PC-3 (cell line): ENCODE results near the gene TSPAN9. TPM values are rescaled to one million over a fixed set of nuclear protein-coding genes. Genes with fewer than 3 reads are reported as not detected.

Experiments
- ATAC-seq: fragments of 200-7000 bp; cut with Tn5 transposase; 2 replicates; pipeline ENCODE4 v1.9.1; 2020; ENCODE audit warnings: mild to moderate bottlenecking, moderate library complexity
- BruUV-seq: library from RNA; stranded (reverse); fragments of 400-500 nt; replicated peaks from 2 replicates; lab custom pipeline; 2021; lab: Mats Ljungman, UMichigan
- CTCF ChIA-PET: fragments of 300-600 bp; sonication (Branson Sonifier 250); formaldehyde crosslinking; loops from one replicate; lab custom pipeline; 2022; ENCODE audit warnings: antibody characterized with exemption; lab: Charles Lee
- POLR2A ChIA-PET: fragments of 300-600 bp; sonication (Branson Sonifier 250); formaldehyde crosslinking; loops from one replicate; lab custom pipeline; 2022; ENCODE audit warnings: antibody characterized with exemption; ENCODE audit not compliant: unreplicated experiment; lab: Charles Lee
- DNase-seq: peaks from one replicate; pipeline ENCODE4 v3.0.0-alpha.2; 2015
- H2AFZ ChIP-seq: fragments of 300-600 bp; sonication (generic); 2 replicates; pipeline ENCODE4 v1.6.0; 2016; ENCODE audit warnings: antibody characterized with exemption, low read length
- H3F3A ChIP-seq: fragments of 300-600 bp; sonication (generic); one replicate; pipeline ENCODE4 v1.6.0; 2017; ENCODE audit warnings: antibody characterized with exemption, low read length, control low read depth, mild to moderate bottlenecking; ENCODE audit not compliant: unreplicated experiment
- H3K27ac ChIP-seq: fragments of 300-600 bp; sonication (generic); 2 replicates; pipeline ENCODE4 v1.5.1; 2016; ENCODE audit warnings: mild to moderate bottlenecking, low read length
- H3K27me3 ChIP-seq: fragments of 300-600 bp; sonication (generic); 2 replicates; pipeline ENCODE4 v1.6.1; 2016; ENCODE audit warnings: low read length, mixed read lengths
- H3K36me3 ChIP-seq: fragments of 300-600 bp; sonication (generic); 2 replicates; pipeline ENCODE4 v1.6.1; 2016; ENCODE audit warnings: low read depth, mixed run types, low read length, mixed read lengths
- H3K4me1 ChIP-seq: fragments of 300-600 bp; sonication (generic); 2 replicates; pipeline ENCODE4 v1.5.1; 2016; ENCODE audit warnings: low read length; ENCODE audit not compliant: insufficient read depth
- H3K4me2 ChIP-seq: fragments of 300-600 bp; sonication (generic); 2 replicates; pipeline ENCODE4 v1.6.0; 2016; ENCODE audit warnings: low read length
- H3K4me3 ChIP-seq: fragments of 300-600 bp; sonication (generic); 2 replicates; pipeline ENCODE4 v1.5.1; 2016; ENCODE audit warnings: mild to moderate bottlenecking, low read length, mixed read lengths
- H3K79me2 ChIP-seq: fragments of 300-600 bp; sonication (generic); 2 replicates; pipeline ENCODE4 v1.6.1; 2017; ENCODE audit warnings: low read length, mixed read lengths
- H3K9ac ChIP-seq: fragments of 300-600 bp; sonication (generic); 2 replicates; pipeline ENCODE4 v1.6.0; 2016; ENCODE audit warnings: mild to moderate bottlenecking, low read length
- H3K9me2 ChIP-seq: fragments of 300-600 bp; sonication (generic); replicated peaks from 2 replicates; pipeline ENCODE4 v1.6.1; 2016; ENCODE audit warnings: mixed run types, low read length, mixed read lengths
- H3K9me3 ChIP-seq: fragments of 300-600 bp; sonication (generic); 2 replicates; pipeline ENCODE4 v1.6.1; 2016; ENCODE audit warnings: low read length, mixed read lengths
- H4K20me1 ChIP-seq: fragments of 300-600 bp; sonication (generic); 2 replicates; pipeline ENCODE4 v1.6.1; 2016; ENCODE audit warnings: low read length, mixed read lengths
- CTCF ChIP-seq: fragments of 300-600 bp; sonication (generic); conservative IDR thresholded peaks from 2 replicates; pipeline ENCODE4 v1.5.1; 2017; ENCODE audit warnings: antibody characterized with exemption, low read depth, mild to moderate bottlenecking, low read length
- EZH2 ChIP-seq: fragments of 300-600 bp; sonication (generic); IDR thresholded peaks from one replicate; pipeline ENCODE4 v1.6.1; 2017; ENCODE audit warnings: antibody characterized with exemption, mild to moderate bottlenecking, low read length; ENCODE audit not compliant: unreplicated experiment
- EZH2phosphoT487 ChIP-seq: fragments of 300-600 bp; sonication (generic); IDR thresholded peaks from 2 replicates; pipeline ENCODE4 v1.6.1; 2018; ENCODE audit warnings: mild to moderate bottlenecking, antibody characterized with exemption, low read length, borderline replicate concordance
- intact Hi-C: fragments of 100-400 bp; cut with micrococcal nuclease; formaldehyde crosslinking; loops from 2 replicates; pipeline ENCODE4 v1.9.0; 2023
- total RNA-seq: library from RNA; depleted of rRNA; stranded (reverse); fragments of >200 nt; gene quantifications from 2 replicates; pipeline ENCODE4 v1.2.3, GENCODE V29; 2014

Gene TSPAN9
- total RNA-seq, 1 experiment from 2014 or later: 6.2 TPM

- intact Hi-C loops: loop anchor here (10.0 kb wide), 1 partner anchor 71 kb away; no protein-coding TSS in a partner anchor
- no peaks in the 10 kb centered on the region for H3K36me3 ChIP-seq
- DNase-seq: no peak
- no peak overlapping the region for H2AFZ ChIP-seq
- H3K9ac ChIP-seq: no peak overlapping the region
- no peaks in the 10 kb centered on the region for H3K79me2 ChIP-seq
- ATAC-seq: no peak
- peaks cover 22% of the 10 kb centered on the region for H3K27me3 ChIP-seq
- no TSS peak for BruUV-seq
- H3K4me1 ChIP-seq: peaks cover 9% of the 10 kb centered on the region
- no peak overlapping the region for H3K4me3 ChIP-seq
- no peak overlapping the region for H3K27ac ChIP-seq
- POLR2A ChIA-PET: no interaction called here
- H3F3A ChIP-seq: no peaks in the 10 kb centered on the region
- TF ChIP-seq CTCF: no peak
- no peak for TF ChIP-seq EZH2
- no peak for TF ChIP-seq EZH2phosphoT487
- H3K4me2 ChIP-seq: no peak overlapping the region
- CTCF ChIA-PET: no interaction called here
- no peaks in the 10 kb centered on the region for H4K20me1 ChIP-seq
- no peaks in the 10 kb centered on the region for H3K9me3 ChIP-seq
- no peaks in the 10 kb centered on the region for H3K9me2 ChIP-seq
These were observed 127.0 kb downstream of the TSPAN9 start for GRCh38 chr12:3204143-3204542.

GRCh38 chr12:3204730-3205531, 127.8 kb downstream of the TSPAN9 start:
- intact Hi-C loops: loop anchor here (10.0 kb wide), 1 partner anchor 70 kb away; no protein-coding TSS in a partner anchor
- Histone ChIP-seq H3K4me2 (no peak overlapping the region), H3F3A (no peaks in the 10 kb centered on the region), H3K9ac (no peak overlapping the region), H4K20me1 (no peaks in the 10 kb centered on the region), H3K9me3 (no peaks in the 10 kb centered on the region), H3K4me1 (peaks cover 6% of the 10 kb centered on the region), H3K27ac (no peak overlapping the region), H3K79me2 (no peaks in the 10 kb centered on the region), H2AFZ (no peak overlapping the region), H3K36me3 (no peaks in the 10 kb centered on the region), H3K27me3 (peaks cover 14% of the 10 kb centered on the region), H3K9me2 (no peaks in the 10 kb centered on the region), H3K4me3 (no peak overlapping the region)
- no TSS peak for BruUV-seq
- POLR2A ChIA-PET: no interaction called here
- ATAC-seq: no peak
- CTCF ChIA-PET: no interaction called here
- no peak for DNase-seq
- TF ChIP-seq EZH2 (no peak), CTCF (no peak), EZH2phosphoT487 (no peak)
